MM.1S (cell line): ENCODE data around the gene CHSY3.

Experiments
- DNase-seq: peaks from one replicate; pipeline ENCODE4 v3.0.0-alpha.2; 2015
- H2AFZ ChIP-seq: fragments of 300-600 bp; sonication (generic); 2 replicates; pipeline ENCODE4 v1.6.0; 2016; ENCODE audit warnings: antibody characterized with exemption, low read length
- H3F3A ChIP-seq: fragments of 300-600 bp; sonication (generic); 2 replicates; pipeline ENCODE4 v1.6.1; 2016; ENCODE audit warnings: mild to moderate bottlenecking, antibody characterized with exemption, low read length, moderate library complexity, mixed read lengths; ENCODE audit not compliant: insufficient read depth
- H3K27ac ChIP-seq: fragments of 300-600 bp; sonication (generic); 2 replicates; pipeline ENCODE4 v1.5.1; 2016; ENCODE audit warnings: mild to moderate bottlenecking, low read length
- H3K27me3 ChIP-seq: fragments of 300-600 bp; sonication (generic); replicated peaks from 2 replicates; pipeline ENCODE4 v1.6.0; 2016; ENCODE audit warnings: low read length; ENCODE audit not compliant: insufficient read depth
- H3K36me3 ChIP-seq: fragments of 300-600 bp; sonication (generic); replicated peaks from 2 replicates; pipeline ENCODE4 v1.6.1; 2016; ENCODE audit warnings: mild to moderate bottlenecking, low read length, mixed read lengths; ENCODE audit not compliant: insufficient read depth
- H3K4me1 ChIP-seq: fragments of 300-600 bp; sonication (generic); 2 replicates; pipeline ENCODE4 v1.6.1; 2016; ENCODE audit warnings: low read length, mixed read lengths
- H3K4me2 ChIP-seq: fragments of 300-600 bp; sonication (generic); 2 replicates; pipeline ENCODE4 v1.6.0; 2016; ENCODE audit warnings: low read depth, low read length
- H3K4me3 ChIP-seq: fragments of 300-600 bp; sonication (generic); 2 replicates; pipeline ENCODE4 v1.5.1; 2016; ENCODE audit warnings: low read length, mixed read lengths
- H3K79me2 ChIP-seq: fragments of 300-600 bp; sonication (generic); 2 replicates; pipeline ENCODE4 v1.6.1; 2016; ENCODE audit warnings: mixed run types, low read length, mixed read lengths
- H3K9ac ChIP-seq: fragments of 300-600 bp; sonication (generic); 2 replicates; pipeline ENCODE4 v1.6.1; 2016; ENCODE audit warnings: low read length, mixed read lengths
- H3K9me2 ChIP-seq: fragments of 300-600 bp; sonication (generic); replicated peaks from 2 replicates; pipeline ENCODE4 v1.6.1; 2016; ENCODE audit warnings: mild to moderate bottlenecking, low read length, mixed read lengths; ENCODE audit not compliant: insufficient read depth
- H3K9me3 ChIP-seq: fragments of 300-600 bp; sonication (generic); replicated peaks from 2 replicates; pipeline ENCODE4 v1.6.1; 2016; ENCODE audit warnings: mild to moderate bottlenecking, low read length, mixed read lengths; ENCODE audit not compliant: insufficient read depth
- H4K20me1 ChIP-seq: fragments of 300-600 bp; sonication (generic); 2 replicates; pipeline ENCODE4 v1.6.1; 2016; ENCODE audit warnings: mild to moderate bottlenecking, low read length, moderate library complexity, mixed read lengths; ENCODE audit not compliant: insufficient read depth
- EZH2 ChIP-seq: fragments of 300-600 bp; sonication (generic); optimal IDR thresholded peaks from 2 replicates; pipeline ENCODE3; 2017; ENCODE audit warnings: low read depth, mild to moderate bottlenecking, antibody characterized with exemption, low read length, mixed read lengths
- EZH2phosphoT487 ChIP-seq: fragments of 300-600 bp; sonication (generic); IDR thresholded peaks from 2 replicates; pipeline ENCODE4 v1.6.1; 2018; ENCODE audit warnings: antibody characterized with exemption, low read length
- TF ChIP-seq, protein P1 (sequence below): fragments of 300-600 bp; sonication (generic); IDR thresholded peaks from 2 replicates; pipeline ENCODE4 v1.5.1; 2016; ENCODE audit warnings: antibody characterized with exemption, low read length, mixed read lengths

Gene CHSY3

DNA sequence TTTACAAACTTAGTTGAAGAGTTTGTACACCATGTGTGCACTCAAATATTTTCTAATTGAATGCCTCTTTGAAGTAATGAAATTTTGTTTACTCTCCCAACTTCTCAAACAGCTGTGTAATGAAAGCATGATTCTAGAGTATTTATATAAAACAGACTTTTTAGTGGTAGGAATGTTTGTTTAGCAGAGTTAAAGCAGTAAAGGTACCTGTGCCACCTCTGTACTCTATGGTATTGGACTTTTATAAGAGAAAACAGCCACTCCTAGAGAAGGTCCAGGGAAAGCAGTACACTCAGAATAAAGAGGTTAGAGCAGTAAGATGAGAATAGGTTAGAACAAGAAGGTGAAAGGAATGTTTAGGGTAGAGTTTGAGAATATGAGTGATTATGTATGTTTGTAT lies 163.1 kb downstream of the CHSY3 start:
- no peaks in the 10 kb centered on the region for H3K9me2 ChIP-seq
- H3K79me2 ChIP-seq, result no peaks in the 10 kb centered on the region
- H4K20me1 ChIP-seq, result no peaks in the 10 kb centered on the region
- no peaks in the 10 kb centered on the region for H3F3A ChIP-seq
- TF ChIP-seq EZH2phosphoT487 (no peak), EZH2 (no peak)
- TF ChIP-seq, protein P1, sequence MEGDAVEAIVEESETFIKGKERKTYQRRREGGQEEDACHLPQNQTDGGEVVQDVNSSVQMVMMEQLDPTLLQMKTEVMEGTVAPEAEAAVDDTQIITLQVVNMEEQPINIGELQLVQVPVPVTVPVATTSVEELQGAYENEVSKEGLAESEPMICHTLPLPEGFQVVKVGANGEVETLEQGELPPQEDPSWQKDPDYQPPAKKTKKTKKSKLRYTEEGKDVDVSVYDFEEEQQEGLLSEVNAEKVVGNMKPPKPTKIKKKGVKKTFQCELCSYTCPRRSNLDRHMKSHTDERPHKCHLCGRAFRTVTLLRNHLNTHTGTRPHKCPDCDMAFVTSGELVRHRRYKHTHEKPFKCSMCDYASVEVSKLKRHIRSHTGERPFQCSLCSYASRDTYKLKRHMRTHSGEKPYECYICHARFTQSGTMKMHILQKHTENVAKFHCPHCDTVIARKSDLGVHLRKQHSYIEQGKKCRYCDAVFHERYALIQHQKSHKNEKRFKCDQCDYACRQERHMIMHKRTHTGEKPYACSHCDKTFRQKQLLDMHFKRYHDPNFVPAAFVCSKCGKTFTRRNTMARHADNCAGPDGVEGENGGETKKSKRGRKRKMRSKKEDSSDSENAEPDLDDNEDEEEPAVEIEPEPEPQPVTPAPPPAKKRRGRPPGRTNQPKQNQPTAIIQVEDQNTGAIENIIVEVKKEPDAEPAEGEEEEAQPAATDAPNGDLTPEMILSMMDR, result no peak
- H3K9me3 ChIP-seq, result no peaks in the 10 kb centered on the region
- H3K27me3 ChIP-seq, result no peaks in the 10 kb centered on the region
- no peak overlapping the region for H2AFZ ChIP-seq
- no peak overlapping the region for H3K4me2 ChIP-seq
- H3K4me3 ChIP-seq, result no peak overlapping the region
- no peaks in the 10 kb centered on the region for H3K4me1 ChIP-seq
- no peak for DNase-seq
- no peaks in the 10 kb centered on the region for H3K36me3 ChIP-seq
- H3K9ac ChIP-seq, result no peak overlapping the region
- H3K27ac ChIP-seq, result no peak overlapping the region

DNA sequence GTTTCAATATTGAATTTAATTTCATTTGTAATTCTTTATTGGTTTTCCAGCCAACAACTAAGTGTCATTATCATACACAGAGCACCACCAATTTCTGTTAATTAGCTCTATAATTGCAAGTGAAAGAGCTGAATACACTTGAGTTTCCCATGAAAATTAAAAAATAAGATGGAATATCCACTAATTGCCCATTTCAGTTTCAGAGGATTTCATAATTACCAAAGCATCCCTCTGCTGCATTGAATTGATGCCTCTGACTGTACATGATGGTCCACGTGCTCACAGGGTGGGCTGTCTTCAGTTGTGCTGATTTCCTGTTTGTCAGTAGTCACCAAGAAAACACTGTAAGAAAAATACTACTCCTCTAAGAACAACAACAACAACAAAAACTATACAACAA lies 163.8 kb downstream of the CHSY3 start:
- H3K9me2 ChIP-seq, result no peaks in the 10 kb centered on the region
- no peaks in the 10 kb centered on the region for H3K36me3 ChIP-seq
- H3K27me3 ChIP-seq, result no peaks in the 10 kb centered on the region
- no peak for DNase-seq
- H3K4me3 ChIP-seq, result no peak overlapping the region
- H3F3A ChIP-seq, result no peaks in the 10 kb centered on the region
- H3K4me2 ChIP-seq, result 0 out of 2 replicates have a peak overlapping the region, but pooled peaks have one; percentile 1
- no peaks in the 10 kb centered on the region for H3K9me3 ChIP-seq
- no peak overlapping the region for H3K27ac ChIP-seq
- H3K79me2 ChIP-seq, result no peaks in the 10 kb centered on the region
- no peak overlapping the region for H3K9ac ChIP-seq
- H2AFZ ChIP-seq, result no peak overlapping the region
- no peaks in the 10 kb centered on the region for H3K4me1 ChIP-seq
- H4K20me1 ChIP-seq, result no peaks in the 10 kb centered on the region
- TF ChIP-seq EZH2phosphoT487 (no peak), EZH2 (no peak)
- TF ChIP-seq, protein P1, result no peak

GRCh38 chr5:130068988-130069387 lies 164.7 kb downstream of the CHSY3 start:
- H3K4me2 ChIP-seq, result 0 out of 2 replicates have a peak overlapping the region, but pooled peaks have one; percentile 1

DNA sequence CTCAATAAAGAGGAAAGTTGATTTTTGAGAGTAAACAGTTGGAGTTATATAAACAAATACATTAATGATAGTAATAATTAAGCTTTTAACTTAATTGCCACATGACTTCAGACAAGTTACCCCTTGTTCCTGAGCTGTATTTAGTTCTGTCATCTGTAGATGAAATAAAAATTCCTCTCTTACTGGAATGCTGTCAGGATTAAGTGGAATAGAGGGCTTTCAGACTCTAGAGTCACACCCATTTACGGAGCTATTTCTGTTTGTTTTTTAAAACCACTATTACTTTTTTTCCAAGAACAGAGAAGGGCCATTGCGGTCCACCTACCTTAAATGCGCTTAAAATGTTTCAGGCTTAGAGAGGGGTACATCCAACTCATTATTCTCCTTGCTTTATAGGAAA lies 170.6 kb downstream of the CHSY3 start:
- no peaks in the 10 kb centered on the region for H3K27me3 ChIP-seq
- TF ChIP-seq EZH2phosphoT487 (no peak), EZH2 (no peak)
- TF ChIP-seq, protein P1, result no peak

More at GRCh38 chr5:130068988-130069387, 164.7 kb downstream of the CHSY3 start:
- H3K36me3 ChIP-seq, result no peaks in the 10 kb centered on the region
- no peaks in the 10 kb centered on the region for H3K9me2 ChIP-seq
- H3K27ac ChIP-seq, result no peak overlapping the region
- H4K20me1 ChIP-seq, result no peaks in the 10 kb centered on the region
- H3K9me3 ChIP-seq, result no peaks in the 10 kb centered on the region
- H3K4me1 ChIP-seq, result no peaks in the 10 kb centered on the region
- no peaks in the 10 kb centered on the region for H3K79me2 ChIP-seq
- H3K27me3 ChIP-seq, result no peaks in the 10 kb centered on the region
- no peak overlapping the region for H2AFZ ChIP-seq
- TF ChIP-seq EZH2, result no peak
- no peaks in the 10 kb centered on the region for H3F3A ChIP-seq
- no peak overlapping the region for H3K9ac ChIP-seq
- no peak for DNase-seq
- no peak overlapping the region for H3K4me3 ChIP-seq

More for the DNA sequence above, 170.6 kb downstream of the CHSY3 start:
- H2AFZ ChIP-seq, result no peak overlapping the region
- H3K9me3 ChIP-seq, result no peaks in the 10 kb centered on the region
- no peaks in the 10 kb centered on the region for H3K79me2 ChIP-seq
- no peaks in the 10 kb centered on the region for H3K36me3 ChIP-seq
- H4K20me1 ChIP-seq, result no peaks in the 10 kb centered on the region
- no peaks in the 10 kb centered on the region for H3F3A ChIP-seq
- H3K27ac ChIP-seq, result no peak overlapping the region
- no peak for DNase-seq
- H3K4me3 ChIP-seq, result no peak overlapping the region
- H3K9ac ChIP-seq, result no peak overlapping the region
- no peaks in the 10 kb centered on the region for H3K9me2 ChIP-seq
- no peak overlapping the region for H3K4me2 ChIP-seq
- no peaks in the 10 kb centered on the region for H3K4me1 ChIP-seq
